GM18511 (cell line): ENCODE results near the gene TMEM205.
"Not testable (repeated sequence)": the region's sequence is repeated elsewhere in the genome, so short reads cannot be mapped to it uniquely, and the experiment has no call there.

Experiments used
- ATAC-seq: cut with Tn5 transposase; IDR thresholded peaks from one replicate; pipeline ENCODE4 v1.9.1; 2021; ENCODE audit warnings: mild to moderate bottlenecking, moderate library complexity; ENCODE audit not compliant: unreplicated experiment

TMEM205 gene

DNA sequence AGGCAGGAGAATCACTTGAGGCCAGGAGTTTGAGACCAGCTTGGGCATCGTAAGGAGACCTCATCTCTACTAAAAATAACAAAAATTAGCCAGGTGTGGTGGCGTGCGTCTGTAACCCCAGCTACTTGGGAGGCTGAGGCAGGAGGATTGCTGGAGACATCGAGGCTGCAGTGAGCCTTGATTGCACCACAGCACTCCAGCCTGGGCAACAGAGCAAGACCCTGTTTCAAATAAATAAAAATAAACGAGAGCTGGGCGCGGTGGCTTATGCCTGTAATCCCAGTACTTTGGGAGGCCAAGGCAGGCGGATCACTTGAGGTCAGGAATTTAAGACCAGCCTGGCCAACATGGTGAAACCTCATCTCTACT lies 6.0 kb downstream of the TMEM205 start:
- not testable (repeated sequence) for ATAC-seq

DNA sequence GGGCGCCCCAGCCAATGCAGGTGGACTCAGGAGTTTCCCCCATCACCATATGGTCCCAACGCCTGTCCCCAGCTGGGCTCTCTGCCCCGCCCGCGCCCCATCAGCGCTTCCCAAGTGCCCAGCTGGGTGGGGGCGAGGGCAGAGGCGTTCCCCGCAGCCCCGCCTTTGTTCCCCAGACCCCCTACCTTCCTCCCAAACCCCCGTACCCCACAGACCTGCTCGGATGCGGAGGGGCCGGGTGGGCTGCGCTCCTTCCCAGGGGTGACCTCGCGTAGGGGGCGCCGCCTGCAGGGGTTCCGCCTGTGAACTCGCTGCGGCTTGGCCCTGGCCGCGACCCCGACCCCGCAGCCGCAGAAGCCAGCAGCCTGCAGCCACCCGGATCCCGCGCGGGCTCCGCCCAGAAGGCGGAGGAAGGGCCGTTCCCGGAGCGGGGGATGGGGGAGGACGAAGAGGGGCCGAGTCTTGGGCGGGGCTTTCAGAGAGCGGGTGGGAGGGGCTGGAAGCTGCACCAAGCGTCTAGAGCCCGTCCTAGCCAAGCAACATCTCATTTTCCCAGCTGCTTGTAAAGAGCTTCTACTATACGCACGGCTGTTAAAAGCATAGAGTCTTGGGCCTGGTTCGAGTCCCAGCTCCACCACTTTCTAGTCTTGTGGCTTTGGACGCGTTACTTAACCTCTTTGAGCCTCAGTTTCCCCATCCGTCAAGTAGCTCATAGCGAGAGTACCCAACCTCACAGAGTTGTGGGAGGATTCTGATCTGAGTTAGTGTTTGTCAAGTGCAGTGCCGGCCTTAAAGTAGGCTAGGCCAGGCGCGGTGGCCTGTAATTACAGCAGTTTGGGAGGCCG lies 6.6 kb downstream of the TMEM205 start, which contains the start of gene RAB3D:
TSS of gene RAB3D (minus strand) at position 404 of the 845 bp plus-strand sequence. CDS start 2,258 bp downstream, outside the sequence.
- peak; percentile 62 for ATAC-seq

DNA sequence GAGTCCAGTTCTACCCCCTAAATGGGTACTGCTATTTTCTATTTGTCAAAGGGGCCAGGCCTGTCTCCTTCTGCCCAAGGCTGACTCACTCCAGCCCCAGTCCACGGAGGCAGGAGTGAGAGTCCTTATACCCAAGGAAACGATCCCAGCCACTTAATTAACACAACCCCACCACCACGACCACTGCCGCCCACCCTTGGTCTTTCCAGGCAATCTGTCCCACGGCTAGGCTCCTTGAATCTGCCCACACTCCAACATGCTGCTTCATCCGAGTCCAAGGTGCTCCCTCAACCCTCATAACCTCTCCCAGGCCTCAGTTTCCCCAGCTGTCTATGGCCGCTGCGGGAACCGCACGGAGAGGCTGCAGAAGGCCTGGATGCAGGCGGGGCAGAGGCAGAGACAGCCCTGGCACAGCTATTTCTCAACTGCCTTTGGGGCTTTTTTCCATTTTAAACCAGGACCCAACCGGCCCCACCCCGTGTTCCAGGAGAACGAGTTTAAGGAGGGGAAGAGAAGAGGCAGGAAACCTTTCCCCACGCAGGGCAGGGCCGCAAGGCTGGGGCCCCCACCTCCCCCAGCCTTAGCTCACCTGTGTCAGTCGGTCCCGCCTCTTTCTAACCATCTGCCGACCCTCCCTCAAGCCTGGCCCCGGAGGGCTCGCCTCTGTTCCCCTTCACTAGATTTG lies 7.4 kb downstream of the TMEM205 start:
- no peak for ATAC-seq

DNA sequence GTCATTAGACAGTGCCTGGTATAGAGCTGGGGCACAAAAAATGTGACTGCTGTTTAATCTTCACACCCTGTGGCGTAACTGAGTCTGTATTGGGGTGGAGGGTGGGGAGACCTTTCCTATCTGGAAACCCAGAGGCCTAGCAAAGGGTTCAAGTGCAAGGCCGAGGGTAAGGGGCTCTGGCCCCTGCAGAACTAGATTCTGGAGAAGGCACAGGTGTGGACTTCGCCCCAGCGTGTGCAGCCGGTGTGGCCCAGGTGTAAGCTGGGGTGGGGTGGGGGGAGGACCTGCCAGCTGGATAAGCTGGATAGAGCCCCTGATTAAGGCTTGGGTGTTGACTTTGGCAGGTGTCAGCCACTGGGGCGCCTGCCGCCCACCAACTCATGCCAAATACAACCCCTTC lies 7.9 kb downstream of the TMEM205 start:
- no peak for ATAC-seq

DNA sequence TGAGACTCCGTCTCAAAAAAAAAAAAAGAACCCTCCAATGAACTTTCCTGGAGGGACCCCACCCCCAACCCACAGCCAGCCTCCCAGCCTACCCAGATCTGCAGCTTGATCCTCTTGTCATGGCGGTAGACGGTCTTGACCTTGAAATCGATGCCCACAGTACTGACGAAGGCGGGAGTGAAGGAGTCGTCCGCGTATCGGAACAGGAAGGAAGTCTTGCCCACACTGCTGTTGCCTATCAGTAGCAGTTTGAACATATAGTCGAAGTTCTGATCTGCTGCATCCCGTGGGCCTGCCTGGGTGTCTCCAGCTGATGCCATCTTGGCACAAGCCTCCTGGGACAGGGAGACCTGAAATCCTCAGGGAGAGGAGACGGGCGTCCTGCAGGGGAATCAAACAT lies 9.0 kb downstream of the TMEM205 start:
- no peak for ATAC-seq

DNA sequence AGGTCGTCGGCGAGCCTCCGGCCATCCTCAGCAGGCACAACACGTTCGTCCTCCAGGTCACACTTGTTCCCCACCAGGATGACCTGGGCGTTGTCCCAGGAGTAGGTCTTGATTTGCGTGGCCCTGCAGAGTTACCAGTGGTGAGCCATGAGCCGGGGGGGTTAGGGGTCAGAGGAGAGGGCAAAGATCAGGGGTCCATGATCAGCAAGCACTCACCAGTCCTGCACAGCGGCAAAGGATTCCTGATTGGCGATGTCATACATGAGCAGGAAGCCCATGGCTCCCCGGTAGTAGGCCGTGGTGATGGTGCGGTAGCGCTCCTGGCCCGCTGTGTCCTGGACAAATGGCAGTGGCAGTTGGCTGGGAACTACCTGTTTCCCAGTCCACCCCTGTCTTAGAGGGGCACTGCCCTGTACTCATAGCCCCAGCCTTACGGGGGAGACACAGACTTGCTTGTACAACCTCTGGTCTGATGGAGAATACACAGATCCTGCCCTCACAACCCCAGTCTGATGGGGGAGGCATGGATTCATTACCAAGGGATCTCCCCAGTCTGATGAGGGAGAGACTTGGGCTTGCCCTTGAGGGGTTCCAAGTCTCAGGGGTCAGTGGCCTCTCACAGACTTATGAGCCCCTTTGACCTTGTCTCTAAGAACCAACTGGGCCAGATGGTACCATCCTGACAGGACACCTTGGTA lies 10.5 kb downstream of the TMEM205 start:
- ATAC-seq: no peak

DNA sequence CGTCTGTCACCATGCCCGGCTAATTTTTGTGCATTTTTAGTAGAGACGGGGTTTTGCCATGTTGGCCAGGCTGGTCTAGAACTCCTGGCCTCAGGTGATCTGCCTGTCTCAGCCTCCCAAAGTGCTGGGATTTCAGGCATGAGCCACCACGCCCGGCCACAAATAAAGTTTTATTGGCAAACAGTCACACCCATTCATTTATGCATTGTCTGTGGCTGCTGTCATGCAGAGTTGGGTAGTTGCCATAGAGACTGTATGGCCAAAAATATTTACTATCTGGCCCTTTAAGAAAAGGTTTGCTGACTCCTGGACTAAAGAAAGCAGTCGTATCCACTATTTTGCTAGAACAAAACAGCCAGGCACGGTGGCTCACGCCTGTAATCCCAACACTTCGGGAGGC lies 12.2 kb downstream of the TMEM205 start:
- ATAC-seq: not testable (repeated sequence)

DNA sequence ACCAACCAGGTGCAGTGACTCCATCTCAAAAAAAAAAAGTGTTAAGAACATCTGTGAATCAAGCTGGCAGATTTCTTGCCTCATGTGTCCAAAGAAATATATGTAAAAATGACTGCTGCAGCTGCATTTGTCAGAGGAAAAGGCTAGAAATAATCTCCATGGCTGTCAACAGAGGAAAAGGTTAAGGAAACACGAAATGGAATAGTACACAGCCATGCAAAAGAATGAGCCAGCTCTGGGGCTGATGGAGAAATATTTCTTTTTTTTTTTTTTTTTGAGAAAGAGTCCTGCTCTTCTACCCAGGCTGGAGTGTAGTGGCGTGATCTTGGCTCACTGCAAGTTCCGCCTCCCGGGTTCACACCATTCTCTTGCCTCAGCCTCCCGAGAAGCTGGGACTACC lies 13.2 kb downstream of the TMEM205 start:
- no peak for ATAC-seq

DNA sequence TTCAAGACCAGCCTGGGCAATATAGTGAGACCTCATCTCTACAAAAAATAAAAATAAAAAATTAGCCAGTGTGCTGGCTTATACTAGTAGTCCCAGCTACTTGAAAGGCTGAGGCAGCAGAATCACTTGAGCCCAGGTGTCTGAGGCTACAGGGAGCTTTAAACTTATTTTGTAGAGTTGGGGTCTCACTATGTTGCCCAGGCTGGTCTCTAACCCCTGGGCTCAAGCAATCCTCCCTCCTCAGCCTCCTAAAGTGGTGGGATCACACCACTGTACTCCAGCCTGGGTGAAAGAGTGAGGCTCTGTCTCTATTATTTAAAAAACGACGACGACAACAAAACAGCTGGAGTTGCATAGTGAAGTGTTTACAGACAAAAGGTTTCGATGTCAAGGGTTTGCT lies 14.6 kb downstream of the TMEM205 start:
- ATAC-seq: no peak

DNA sequence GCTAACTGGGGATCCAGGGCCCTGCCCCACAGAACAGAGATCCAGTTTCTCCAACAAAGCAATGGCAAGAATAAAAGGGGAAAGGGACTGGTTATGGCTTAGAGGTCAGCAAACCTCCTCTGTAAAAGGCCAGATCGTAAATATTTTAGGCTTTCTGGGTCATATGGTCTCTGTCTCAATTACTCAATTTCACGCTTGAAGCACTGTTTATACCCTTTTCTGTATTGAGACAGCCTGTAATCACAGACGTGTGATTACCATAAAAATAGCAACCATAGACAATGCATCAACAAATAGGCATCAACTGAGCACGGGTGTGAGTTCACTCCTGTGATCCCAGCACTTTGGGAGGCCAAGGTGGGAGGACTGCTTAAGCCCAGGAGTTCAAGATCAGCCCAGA lies 15.9 kb downstream of the TMEM205 start:
- no peak for ATAC-seq

DNA sequence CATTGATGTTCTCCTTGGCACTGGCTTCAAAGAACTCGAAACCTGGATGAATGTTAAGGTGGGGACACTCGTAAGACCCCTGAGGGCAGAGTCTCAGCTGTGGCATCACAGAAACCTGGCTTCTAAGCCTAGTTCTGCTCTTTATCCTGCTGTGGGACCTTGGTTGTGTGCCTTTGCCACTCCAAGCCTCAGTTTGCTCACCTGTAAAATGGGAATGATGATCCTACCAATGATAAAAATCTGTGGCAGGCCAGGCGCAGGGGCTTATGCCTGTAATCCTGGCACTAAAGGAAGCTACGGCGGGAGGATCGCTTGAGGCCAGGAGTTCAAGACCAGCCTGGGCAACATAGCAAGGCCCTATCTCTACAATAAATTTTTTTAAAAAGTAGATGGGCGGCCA lies 20.5 kb downstream of the TMEM205 start:
- no peak for ATAC-seq

DNA sequence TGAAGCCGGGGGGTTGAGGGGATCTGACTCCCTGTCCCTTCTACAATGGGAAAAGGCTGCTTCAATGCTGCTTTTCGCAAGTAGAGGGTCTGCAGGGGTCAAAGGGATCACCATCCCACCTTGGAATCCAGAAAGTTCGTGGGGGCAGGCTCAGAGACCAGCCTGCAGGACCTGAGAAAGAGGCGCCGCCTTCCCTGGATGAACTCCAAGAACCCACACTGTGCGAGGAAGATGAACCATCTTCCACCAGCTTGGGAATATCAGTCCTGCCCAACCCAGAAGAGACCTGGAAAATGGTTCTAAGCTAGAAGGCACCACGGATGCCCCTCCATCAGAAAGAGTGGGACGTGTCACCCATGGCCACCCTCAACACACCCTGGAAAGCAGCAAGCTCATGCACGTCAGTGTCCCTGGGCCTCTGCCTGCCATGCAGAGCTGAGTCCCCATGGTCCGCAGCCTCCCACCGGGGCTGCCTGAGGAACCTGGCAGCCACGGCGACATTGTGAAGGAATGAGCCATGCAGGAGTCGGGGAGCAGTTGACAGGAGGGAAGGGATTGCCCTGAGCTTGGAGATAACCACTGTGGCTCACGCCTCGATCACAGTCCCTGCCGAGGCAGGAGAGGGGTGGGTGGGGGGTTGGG lies 21.2 kb downstream of the TMEM205 start:
- no peak for ATAC-seq

DNA sequence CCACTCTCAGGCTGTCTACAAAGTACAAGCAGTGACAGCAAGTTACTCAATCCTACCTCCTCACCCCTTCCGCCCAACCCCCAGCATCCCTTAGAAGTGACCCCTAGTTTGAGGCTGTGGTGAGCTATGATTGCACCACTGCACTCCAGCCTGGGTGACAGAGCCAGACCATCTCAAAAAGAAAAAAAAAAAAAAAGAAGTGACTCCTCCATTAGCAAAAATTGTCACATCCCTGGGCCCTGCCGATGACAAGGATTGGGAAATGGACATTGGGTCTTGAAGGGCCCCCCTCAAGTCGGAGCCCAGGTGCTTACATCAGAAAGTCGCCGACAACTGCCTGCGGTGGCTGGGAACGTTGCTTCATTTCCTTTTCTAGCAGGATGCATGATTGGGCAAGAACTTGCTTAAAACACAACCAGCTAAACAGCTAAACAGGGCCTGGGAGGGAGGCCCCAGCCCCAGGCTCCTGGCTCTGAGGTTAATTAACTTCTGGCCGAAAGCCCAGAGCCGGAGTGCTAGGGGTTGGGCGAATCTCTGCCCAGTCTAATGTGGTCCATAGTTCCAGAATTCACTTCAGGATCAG lies 21.9 kb downstream of the TMEM205 start:
- peak; percentile 57 for ATAC-seq

DNA sequence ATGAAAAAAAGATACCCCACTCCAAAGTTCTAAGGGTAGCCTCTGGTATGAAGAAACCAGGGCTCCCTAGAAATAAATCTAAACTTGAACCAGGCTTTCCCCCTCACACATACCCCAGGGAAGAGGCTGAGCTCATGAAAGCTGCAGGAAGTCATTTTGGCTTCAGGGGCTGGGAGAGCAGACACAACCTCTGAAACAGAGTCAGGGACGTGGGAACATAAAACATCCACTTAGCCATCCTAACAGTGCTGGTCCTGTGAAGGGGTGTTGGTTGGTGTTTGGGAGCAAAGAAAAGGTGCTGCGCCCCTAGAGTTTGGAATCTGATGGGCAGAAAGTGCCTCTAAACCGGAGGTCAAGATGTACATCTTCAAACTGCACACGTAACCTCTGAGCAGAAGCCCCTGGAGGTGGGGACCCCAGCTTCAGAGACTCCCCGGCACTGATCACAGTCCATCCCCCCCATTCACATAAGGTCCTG lies 22.4 kb downstream of the TMEM205 start:
- no peak for ATAC-seq

DNA sequence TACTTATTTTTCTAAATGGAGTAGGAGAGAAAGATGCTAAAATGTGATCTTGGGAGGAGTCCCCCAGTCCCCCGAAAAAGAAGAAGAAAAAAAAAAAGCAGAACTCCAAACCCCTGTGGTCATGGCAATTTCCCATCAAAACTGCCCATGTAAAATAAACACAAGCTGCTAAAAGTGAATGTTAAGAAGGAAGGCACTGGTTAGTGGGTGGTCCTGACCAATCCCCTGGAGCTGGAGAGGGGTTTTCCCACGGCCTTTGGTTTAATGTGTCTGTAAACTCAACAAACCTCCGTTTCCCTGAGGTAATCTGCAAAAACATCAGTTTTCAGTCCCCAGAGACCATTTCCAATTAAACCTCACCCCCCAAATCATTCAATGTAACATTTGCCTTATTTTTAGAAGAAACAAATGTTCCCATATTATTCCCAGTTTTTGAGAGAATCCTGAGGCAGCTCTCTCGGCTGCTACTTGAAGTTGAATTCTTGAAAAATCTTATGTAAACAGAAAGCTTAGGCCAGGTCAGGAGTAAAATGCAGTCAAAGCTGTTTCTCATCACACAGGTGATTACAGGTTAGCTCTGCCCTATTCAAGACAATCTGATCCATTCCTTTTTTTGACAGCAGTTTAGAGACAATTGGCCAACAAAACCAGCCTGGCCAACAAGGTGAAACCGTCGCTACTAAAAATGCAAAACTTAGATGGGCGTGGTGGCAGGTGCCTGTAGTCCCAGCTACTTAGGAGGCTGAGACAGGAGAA lies 23.6 kb downstream of the TMEM205 start:
- ATAC-seq: no peak

DNA sequence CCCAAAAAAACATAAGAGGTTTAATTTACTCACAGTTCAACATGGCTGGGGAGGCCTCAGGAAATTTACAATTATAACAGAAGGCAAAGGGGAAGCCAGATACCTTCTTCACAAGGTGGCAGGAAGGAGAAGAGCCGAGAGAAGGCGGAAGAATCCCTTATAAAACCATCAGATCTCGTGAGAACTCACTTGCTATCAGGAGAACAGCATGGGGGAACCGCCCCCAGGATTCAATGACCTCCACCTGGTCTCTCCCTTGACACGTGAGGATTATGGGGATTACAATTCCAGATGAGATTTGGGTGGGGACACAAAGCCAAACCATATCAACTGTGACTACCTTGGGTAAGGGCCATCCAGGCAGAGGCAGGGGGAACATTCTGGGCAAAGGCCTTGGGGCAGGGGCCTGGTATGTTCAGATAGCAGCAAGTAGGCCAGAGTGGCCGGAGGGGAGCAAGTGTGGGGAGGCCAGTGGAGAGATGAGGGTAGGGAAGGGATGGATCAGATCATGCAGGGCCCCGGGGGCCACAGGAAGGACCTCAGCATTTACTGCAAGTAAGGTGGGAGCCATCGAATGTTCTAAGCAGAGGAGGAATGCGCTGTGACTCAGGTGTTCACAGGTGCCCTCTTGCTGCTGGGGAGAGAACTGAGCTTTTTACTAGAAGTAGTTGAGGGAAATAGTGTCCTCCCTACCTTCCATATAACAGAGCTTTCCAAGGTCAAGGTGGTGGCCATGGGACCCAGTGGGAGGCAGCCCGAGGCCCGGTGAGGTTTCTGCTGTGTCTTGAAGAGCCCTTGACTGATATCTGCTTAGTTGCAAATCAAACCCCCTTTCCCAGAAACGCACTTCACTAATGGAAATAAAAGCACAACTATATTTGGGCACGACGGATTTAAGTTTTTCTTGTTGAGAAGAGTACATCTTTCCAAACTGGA lies 24.6 kb downstream of the TMEM205 start:
- ATAC-seq: no peak

DNA sequence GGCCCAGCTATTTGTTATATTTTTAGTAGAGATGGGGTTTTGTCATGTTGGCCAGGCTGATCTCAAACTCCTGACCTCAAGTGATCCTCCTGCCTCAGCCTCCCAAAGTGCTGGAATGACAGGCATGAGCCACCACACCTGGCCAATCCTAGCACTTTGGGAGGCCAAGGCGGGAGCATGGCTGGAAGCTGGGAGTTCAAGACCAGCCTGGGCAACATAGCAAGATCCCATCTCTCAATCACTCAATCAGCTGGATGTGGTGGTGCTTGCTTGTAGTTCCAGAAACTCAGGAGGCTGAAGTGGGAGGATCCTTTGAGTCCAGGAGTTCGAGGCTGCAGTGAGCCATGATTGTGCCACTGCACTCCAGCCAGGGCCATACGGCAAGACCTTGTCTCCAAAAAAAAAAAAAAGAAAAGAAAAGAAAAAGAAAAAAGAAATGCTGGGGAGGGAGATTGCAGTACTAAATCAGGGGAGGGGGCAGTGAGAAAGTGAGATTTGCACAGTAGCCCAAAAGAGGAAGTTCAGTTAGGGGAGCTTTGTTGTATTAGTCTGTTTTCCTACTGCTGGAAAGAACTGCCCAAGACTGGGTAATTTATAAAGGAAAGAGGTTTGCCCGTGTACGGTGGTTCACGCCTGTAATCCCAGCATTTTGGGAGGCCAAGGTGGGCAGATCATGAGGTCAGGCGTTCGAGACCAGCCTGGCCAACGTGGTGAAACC lies 25.6 kb downstream of the TMEM205 start:
- not testable (repeated sequence) for ATAC-seq

DNA sequence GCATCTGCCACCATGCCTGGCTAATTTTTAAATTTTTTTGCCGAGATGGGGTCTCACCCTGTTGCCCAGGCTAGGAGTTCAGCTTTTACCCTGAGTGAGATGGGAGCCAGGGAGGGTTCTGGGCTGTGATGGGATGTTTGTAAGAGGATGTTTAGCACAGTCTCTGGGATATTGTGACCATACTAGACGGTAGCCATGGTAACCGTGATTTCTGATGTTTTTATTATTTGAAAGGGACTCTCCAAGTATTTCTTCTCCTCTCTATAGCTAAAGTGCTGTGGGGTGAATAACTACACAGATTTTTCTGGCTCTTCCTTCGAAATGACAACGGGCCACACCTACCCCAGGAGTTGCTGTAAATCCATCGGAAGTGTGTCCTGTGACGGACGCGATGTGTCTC lies 39.7 kb downstream of the TMEM205 start:
- ATAC-seq: no peak
